ENCODE data around the gene MOXD1. TPM values are rescaled to one million over a fixed set of nuclear protein-coding genes. Genes with fewer than 3 reads are reported as not detected.

MOXD1 gene
- 83.6 and 89.4 TPM in 2 replicates for total RNA-seq
- long read RNA-seq, transcript MOXD1-202 (12 exons, 3,059 nt) = major isoform, 32 of 58 reads
- long read RNA-seq, partial matches to known transcripts = 9 of 58 reads
- long read RNA-seq, other reads (novel, unspliced or antisense) = 12 of 58 reads

DNA sequence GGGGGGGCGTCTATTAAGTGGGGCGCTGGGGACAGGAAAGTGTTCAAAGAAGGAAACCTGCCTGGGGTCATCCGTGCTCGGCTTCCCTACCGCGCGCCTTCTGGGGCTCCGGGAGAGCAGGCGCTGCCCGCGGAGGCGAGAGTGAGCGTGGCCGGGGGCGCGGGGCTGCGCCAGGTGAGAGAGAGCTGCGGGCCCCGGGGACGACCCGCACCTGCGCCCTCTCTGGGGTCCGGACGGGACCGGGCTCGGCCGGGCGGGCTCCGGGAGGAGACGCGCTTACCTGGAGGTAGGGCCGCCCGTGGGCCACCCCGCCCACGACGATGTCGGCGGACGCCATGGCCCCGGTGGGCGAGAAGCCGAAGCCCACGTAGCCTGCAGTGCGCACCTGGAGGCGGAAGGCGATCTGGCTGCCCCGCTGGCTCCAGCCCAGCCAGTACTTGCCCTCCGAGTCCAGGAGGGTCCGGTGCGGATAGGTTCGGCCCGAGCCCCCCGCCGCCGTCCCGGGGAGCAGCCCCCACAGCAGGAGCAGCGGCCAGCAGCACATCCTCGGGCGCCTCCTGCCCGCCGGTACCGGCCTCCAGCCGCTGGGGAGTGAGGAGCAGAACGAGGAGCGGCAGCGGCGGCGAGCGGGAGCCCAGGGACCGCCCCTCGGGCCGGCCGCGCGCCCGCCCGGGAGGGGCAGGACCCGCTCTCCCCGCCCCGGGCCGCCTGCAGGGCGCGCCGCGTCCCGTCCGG, at the start of gene MOXD1:
Gene MOXD1 (minus strand): TSS at position 593 of the 735 bp plus-strand sequence. CDS start 49 bp downstream, at position 544.
- DNase-seq (ENCODE audit: low read depth, low spot score) = peak; percentile 45
- peaks cover 45% of the 10 kb centered on the region for H3K27me3 Mint-ChIP-seq (ENCODE audit: low read depth)
- TF ChIP-seq, protein P1, sequence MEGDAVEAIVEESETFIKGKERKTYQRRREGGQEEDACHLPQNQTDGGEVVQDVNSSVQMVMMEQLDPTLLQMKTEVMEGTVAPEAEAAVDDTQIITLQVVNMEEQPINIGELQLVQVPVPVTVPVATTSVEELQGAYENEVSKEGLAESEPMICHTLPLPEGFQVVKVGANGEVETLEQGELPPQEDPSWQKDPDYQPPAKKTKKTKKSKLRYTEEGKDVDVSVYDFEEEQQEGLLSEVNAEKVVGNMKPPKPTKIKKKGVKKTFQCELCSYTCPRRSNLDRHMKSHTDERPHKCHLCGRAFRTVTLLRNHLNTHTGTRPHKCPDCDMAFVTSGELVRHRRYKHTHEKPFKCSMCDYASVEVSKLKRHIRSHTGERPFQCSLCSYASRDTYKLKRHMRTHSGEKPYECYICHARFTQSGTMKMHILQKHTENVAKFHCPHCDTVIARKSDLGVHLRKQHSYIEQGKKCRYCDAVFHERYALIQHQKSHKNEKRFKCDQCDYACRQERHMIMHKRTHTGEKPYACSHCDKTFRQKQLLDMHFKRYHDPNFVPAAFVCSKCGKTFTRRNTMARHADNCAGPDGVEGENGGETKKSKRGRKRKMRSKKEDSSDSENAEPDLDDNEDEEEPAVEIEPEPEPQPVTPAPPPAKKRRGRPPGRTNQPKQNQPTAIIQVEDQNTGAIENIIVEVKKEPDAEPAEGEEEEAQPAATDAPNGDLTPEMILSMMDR (conservative IDR thresholded peaks at IDR 0.05) = peak; percentile 17
- peaks cover 3% of the 10 kb centered on the region for H3K9me3 Mint-ChIP-seq
- peak within 1 kb of the TSS; percentile 91 for H3K4me3 Mint-ChIP-seq
- peaks cover 6% of the 10 kb centered on the region for H3K36me3 Mint-ChIP-seq (ENCODE audit: low read depth)
- H3K4me1 Mint-ChIP-seq = peaks cover 47% of the 10 kb centered on the region
- peak within 1 kb of the TSS; percentile 88 for H3K27ac Mint-ChIP-seq (ENCODE audit: unreplicated experiment)

DNA sequence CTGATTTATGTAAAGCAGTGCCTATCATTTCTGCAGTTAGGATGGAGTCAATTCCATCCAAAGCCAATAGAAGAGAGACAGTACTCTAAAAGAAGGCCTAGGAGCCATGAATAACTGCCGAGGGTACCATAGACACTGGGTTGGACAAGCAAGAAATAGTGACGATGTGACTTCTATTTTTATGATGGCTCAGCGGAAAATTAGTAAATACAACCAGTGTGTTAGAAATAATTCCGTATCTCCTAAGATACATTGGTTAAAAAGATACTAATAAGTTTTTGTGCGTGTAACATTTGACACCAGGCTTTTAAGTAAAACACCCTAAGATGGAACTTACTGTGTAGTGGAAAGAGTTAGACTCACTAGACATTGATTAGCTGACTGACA, 45.6 kb upstream of the MOXD1 start:
- H3K27me3 Mint-ChIP-seq (ENCODE audit: low read depth) = no peaks in the 10 kb centered on the region
- peaks cover 32% of the 10 kb centered on the region for H3K36me3 Mint-ChIP-seq (ENCODE audit: low read depth)
- H3K27ac Mint-ChIP-seq (ENCODE audit: unreplicated experiment) = peak overlapping the region; percentile 37
- DNase-seq (ENCODE audit: low read depth, low spot score) = no peak
- peaks cover 47% of the 10 kb centered on the region for H3K4me1 Mint-ChIP-seq
- peak overlapping the region; percentile 58 for H3K4me3 Mint-ChIP-seq
- TF ChIP-seq, protein P1 (conservative IDR thresholded peaks at IDR 0.05) = no peak
- peaks cover 4% of the 10 kb centered on the region for H3K9me3 Mint-ChIP-seq

DNA sequence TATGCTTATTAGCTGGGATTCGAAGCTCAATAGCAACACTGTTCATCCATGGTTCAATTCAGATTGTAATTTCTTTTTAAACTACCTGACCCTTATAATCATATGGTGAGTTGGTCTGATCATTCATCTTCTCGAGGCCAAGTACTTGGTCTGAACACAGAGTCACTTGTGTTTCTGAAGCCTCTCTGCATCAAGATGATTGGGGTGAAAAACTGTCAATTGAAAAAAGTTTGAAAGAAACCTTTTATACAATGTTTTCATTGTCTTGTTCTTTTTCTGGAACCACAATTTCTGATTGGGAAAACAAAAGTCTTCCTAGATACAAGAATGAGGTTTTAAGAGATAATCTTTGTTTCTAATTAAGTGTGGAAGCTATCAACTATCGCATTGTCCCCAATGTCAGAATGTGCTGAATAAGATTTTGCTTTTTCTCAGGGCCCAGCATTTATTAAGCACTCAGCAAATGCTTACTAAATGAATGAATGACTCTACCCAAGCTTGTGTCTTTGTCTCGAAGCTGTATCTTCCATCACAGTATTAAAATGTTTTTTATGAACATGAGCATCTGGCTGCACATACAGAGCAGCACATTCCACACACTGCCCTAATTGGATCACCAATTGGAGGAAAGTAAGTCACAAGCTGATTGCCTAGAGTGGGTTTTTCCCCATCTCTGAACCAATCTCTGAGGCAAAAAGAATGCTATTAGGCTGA, 45.0 kb upstream of the MOXD1 start:
- Mint-ChIP-seq H3K4me3 (peak overlapping the region; percentile 58), H3K9me3 (peaks cover 8% of the 10 kb centered on the region), H3K4me1 (peaks cover 47% of the 10 kb centered on the region), H3K27me3 (ENCODE audit: low read depth) (no peaks in the 10 kb centered on the region), H3K36me3 (ENCODE audit: low read depth) (peaks cover 30% of the 10 kb centered on the region), H3K27ac (ENCODE audit: unreplicated experiment) (peak overlapping the region; percentile 37)
- TF ChIP-seq, protein P1 (conservative IDR thresholded peaks at IDR 0.05) = no peak
- no peak for DNase-seq (ENCODE audit: low read depth, low spot score)

DNA sequence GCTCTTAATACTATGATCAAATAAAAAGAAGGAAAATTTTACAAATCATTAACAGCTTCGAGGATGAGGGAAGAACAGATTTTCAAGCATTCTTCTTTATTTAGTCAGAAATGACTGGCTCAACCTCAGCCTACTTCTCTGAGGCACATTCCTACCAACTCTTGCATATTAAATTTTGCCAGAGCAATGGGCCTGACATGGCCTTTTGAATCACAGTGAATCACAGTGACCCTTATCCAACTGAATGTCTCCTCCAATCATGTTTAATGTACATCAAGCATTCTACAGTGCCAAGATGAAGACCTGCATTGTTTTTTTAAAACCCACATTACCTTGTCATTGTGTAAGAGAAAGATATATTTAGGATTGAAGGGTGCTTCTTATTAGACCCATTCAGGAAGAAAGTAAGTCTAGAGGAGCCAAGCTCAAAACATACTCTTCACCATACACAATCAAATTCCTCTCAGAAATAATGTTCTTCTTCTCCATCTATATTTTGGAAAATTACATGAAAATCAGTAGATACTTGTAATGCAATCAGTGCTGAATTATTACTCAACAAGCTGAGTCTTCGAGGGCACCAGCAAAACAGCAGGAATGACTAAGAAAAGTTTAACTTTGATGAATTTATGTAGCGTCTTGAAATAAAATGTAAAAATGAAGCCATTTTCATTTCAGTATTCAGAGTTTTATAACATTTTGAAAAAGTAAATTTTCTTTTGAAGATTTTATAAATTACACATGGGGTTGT, 44.1 kb upstream of the MOXD1 start:
- TF ChIP-seq, protein P1 (conservative IDR thresholded peaks at IDR 0.05) = no peak
- Mint-ChIP-seq H3K27ac (ENCODE audit: unreplicated experiment) (peak overlapping the region; percentile 32), H3K27me3 (ENCODE audit: low read depth) (no peaks in the 10 kb centered on the region), H3K4me3 (no peak overlapping the region), H3K9me3 (peaks cover 14% of the 10 kb centered on the region), H3K4me1 (peaks cover 47% of the 10 kb centered on the region), H3K36me3 (ENCODE audit: low read depth) (peaks cover 29% of the 10 kb centered on the region)
- DNase-seq (ENCODE audit: low read depth, low spot score) = no peak

DNA sequence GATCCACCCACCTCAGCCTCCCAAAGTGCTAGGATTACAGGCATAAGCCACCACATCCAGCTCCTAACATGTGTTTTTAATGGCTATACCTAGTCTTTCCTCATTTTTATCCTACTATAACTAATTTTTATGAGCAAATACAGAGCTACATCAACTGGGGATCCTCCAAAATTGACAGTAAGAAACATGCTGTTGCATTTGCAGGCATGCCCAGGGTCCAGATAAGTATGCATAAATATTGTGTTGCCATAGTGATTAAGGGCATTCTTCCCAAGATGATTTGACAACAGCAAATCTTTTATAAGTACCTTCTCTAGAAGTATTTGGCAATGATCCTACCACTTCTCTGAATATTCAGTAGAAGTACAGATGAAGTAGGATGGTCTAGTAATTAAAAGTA, 41.9 kb upstream of the MOXD1 start:
- Mint-ChIP-seq H3K4me1 (peaks cover 50% of the 10 kb centered on the region), H3K9me3 (peaks cover 20% of the 10 kb centered on the region), H3K4me3 (no peak overlapping the region), H3K27me3 (ENCODE audit: low read depth) (no peaks in the 10 kb centered on the region), H3K27ac (ENCODE audit: unreplicated experiment) (no peak overlapping the region), H3K36me3 (ENCODE audit: low read depth) (peaks cover 30% of the 10 kb centered on the region)
- TF ChIP-seq, protein P1 (conservative IDR thresholded peaks at IDR 0.05) = no peak
- DNase-seq (ENCODE audit: low read depth, low spot score) = no peak
